ENCODE results near the gene GPR15LG. TPM values are rescaled to one million over a fixed set of nuclear protein-coding genes. Genes with fewer than 3 reads are reported as not detected.

The GPR15LG gene
- total and polyA plus RNA-seq, 2 donors (not counting 3 experiments of a cell fraction or from before 2014, with no cell fraction given), result not detected

- intact Hi-C loops (cut with micrococcal nuclease) (loop anchor here (2.0 kb wide), 2 partner anchors 59 to 79 kb away; no protein-coding TSS in a partner anchor), dilution Hi-C loops (cut with MboI; ENCODE audit: extremely low pct_ligation_motif_present, low sequenced_read_pairs) (no loop called here)
- no peaks in the 10 kb centered on the region for H3K9me3 ChIP-seq (replicated peaks; ENCODE audit: control insufficient read depth, insufficient read depth, low read length)
- FAIRE-seq (no peak), DNase-seq (ENCODE audit: low read depth, low spot score) (no peak)
- no peaks in the 10 kb centered on the region for H3K36me3 ChIP-seq (ENCODE audit: control insufficient read depth in 2 of 2, extremely low read depth in 1 of 2, insufficient read depth in 2 of 2, low read length in 2 of 2)
- TF ChIP-seq CTCF (IDR thresholded peaks at IDR 0.05; ENCODE audit: extremely low read depth in 1 of 2, insufficient read depth in 1 of 2, low read depth in 1 of 2, low read length in 2 of 2), result no peak
- no peak for TF ChIP-seq JUN (IDR thresholded peaks at IDR 0.05; ENCODE audit: borderline replicate concordance, insufficient read depth, insufficient read length, low read depth)
- TF ChIP-seq GATA2 (IDR thresholded peaks at IDR 0.05; ENCODE audit: insufficient read depth, insufficient read length, low read depth, low read length), result no peak
- TF ChIP-seq POLR2A (IDR thresholded peaks at IDR 0.05; ENCODE audit: low read depth, low read length), result no peak
- TF ChIP-seq POLR2AphosphoS5 (IDR thresholded peaks at IDR 0.05; ENCODE audit: insufficient read depth, low read depth, low read length), result no peak
- TF ChIP-seq FOS (IDR thresholded peaks at IDR 0.05; ENCODE audit: borderline replicate concordance, insufficient read depth, low read length), result no peak
- TF ChIP-seq MAX (IDR thresholded peaks at IDR 0.05; ENCODE audit: insufficient read depth, insufficient read length), result no peak
- TF ChIP-seq EZH2 (IDR thresholded peaks at IDR 0.05; ENCODE audit: borderline replicate concordance, low read depth, low read length, severe bottlenecking), result no peak
- TF ChIP-seq MYC (IDR thresholded peaks at IDR 0.05; ENCODE audit: low read depth, low read length), result no peak
- H3K4me3 ChIP-seq (replicated peaks in 1 of 3; ENCODE audit: insufficient read depth in 1 of 3, low read depth in 1 of 3, low read length in 3 of 3), result no peak overlapping the region
- H2AFZ ChIP-seq (ENCODE audit: low read depth, low read length), result no peak overlapping the region
- ChIA-PET POLR2A (no interaction called here), CTCF (interaction anchor here (1.0 kb wide), 1 partner anchor 58 kb away, joined by 8 read pairs; no protein-coding TSS in a partner anchor)
- H3K9ac ChIP-seq (replicated peaks; ENCODE audit: extremely low read depth, insufficient read depth, low read length), result no peak overlapping the region
- H3K27me3 ChIP-seq (ENCODE audit: control insufficient read depth in 2 of 2, insufficient read depth in 2 of 2, low read length in 2 of 2), result no peaks in the 10 kb centered on the region
- no peaks in the 10 kb centered on the region for H4K20me1 ChIP-seq (replicated peaks; ENCODE audit: control insufficient read depth, extremely low read depth, insufficient read depth, low read length)
- H3K4me1 ChIP-seq (ENCODE audit: control insufficient read depth, extremely low read depth, insufficient read depth, low read length), result no peaks in the 10 kb centered on the region
- no TSS peak for BruUV-seq (replicated peaks)
- H3K27ac ChIP-seq (ENCODE audit: insufficient read depth, low read depth, low read length), result no peak overlapping the region
- no peaks in the 10 kb centered on the region for H3K9me1 ChIP-seq (replicated peaks; ENCODE audit: control insufficient read depth, extremely low read depth, insufficient read depth, low read length)
- no peak overlapping the region for H3K4me2 ChIP-seq (ENCODE audit: insufficient read depth, low read length)
- no peaks in the 10 kb centered on the region for H3K79me2 ChIP-seq (ENCODE audit: control insufficient read depth, insufficient read depth, low read length)
These were observed 32.4 kb downstream of the GPR15LG start for GRCh38 chr10:84205853-84206525.

Data from endothelial cell of umbilical vein (primary cell).